HG02759 (cell line): Measurements from ENCODE around the gene ZBTB7C.

Experiments used
- ATAC-seq: cut with Tn5 transposase; IDR thresholded peaks from one replicate; pipeline ENCODE4 v1.9.1; 2021; ENCODE audit warnings: mild to moderate bottlenecking, moderate library complexity; ENCODE audit not compliant: unreplicated experiment

Gene ZBTB7C

GRCh38 chr18:48219810-48220499 is 189.2 kb downstream of the ZBTB7C start:
- ATAC-seq: no peak

- ATAC-seq: no peak
Observed at GRCh38 chr18:48219037-48219809, 190.0 kb downstream of the ZBTB7C start.

- no peak for ATAC-seq
Observed at GRCh38 chr18:48218285-48219022, 190.7 kb downstream of the ZBTB7C start.

- no peak for ATAC-seq
Observed at GRCh38 chr18:48217258-48218250, 191.6 kb downstream of the ZBTB7C start.

- ATAC-seq: no peak
Observed at GRCh38 chr18:48216639-48217257, 192.4 kb downstream of the ZBTB7C start.

- no peak for ATAC-seq
Observed at GRCh38 chr18:48215876-48216638, 193.1 kb downstream of the ZBTB7C start.

GRCh38 chr18:48213791-48214190 is 195.4 kb downstream of the ZBTB7C start:
- ATAC-seq: no peak

GRCh38 chr18:48208432-48209140 is 200.6 kb downstream of the ZBTB7C start:
- no peak for ATAC-seq

- no peak for ATAC-seq
Observed at GRCh38 chr18:48207733-48208132, 201.4 kb downstream of the ZBTB7C start.

- ATAC-seq: no peak
Observed at GRCh38 chr18:48206887-48207286, 202.3 kb downstream of the ZBTB7C start.

GRCh38 chr18:48203961-48204666 is 205.1 kb downstream of the ZBTB7C start:
- ATAC-seq: no peak

GRCh38 chr18:48203288-48203945 is 205.8 kb downstream of the ZBTB7C start:
- no peak for ATAC-seq

GRCh38 chr18:48202350-48203260 is 206.6 kb downstream of the ZBTB7C start:
- ATAC-seq: no peak

GRCh38 chr18:48202006-48202348 is 207.2 kb downstream of the ZBTB7C start:
- ATAC-seq: no peak

- ATAC-seq: no peak
Observed at GRCh38 chr18:48201337-48202005, 207.7 kb downstream of the ZBTB7C start.
